Keratinocyte (primary cell): ENCODE data around the gene SLIT3. TPM values are rescaled to one million over a fixed set of nuclear protein-coding genes. Genes with fewer than 3 reads are reported as not detected.

Source experiments
- DNase-seq: peaks from one replicate; pipeline ENCODE4 v3.0.0-alpha.2; 2011; ENCODE audit warnings: low read depth, missing footprints, low spot score
- FAIRE-seq: peaks from 2 replicates; lab custom pipeline; 2011; peaks lifted over from hg19 to GRCh38; lab: Jason Lieb, UNC
- H2AFZ ChIP-seq: 2 replicates; pipeline ENCODE4 v1.6.0; 2012; ENCODE audit warnings: low read length, control low read depth, inconsistent platforms; ENCODE audit not compliant: control insufficient read depth
- H3K27ac ChIP-seq: 2 replicates; pipeline ENCODE4 v1.5.1; 2011; ENCODE audit warnings: low read length; ENCODE audit not compliant: control insufficient read depth, insufficient read depth
- H3K27me3 ChIP-seq: 3 replicates; pipeline ENCODE4 v1.6.0; 2011; ENCODE audit warnings: low read length; ENCODE audit not compliant: control insufficient read depth, insufficient read depth; ENCODE audit errors: extremely low read depth
- H3K36me3 ChIP-seq, 2 experiments: 2 replicates in 1 of 2; 3 replicates in 1 of 2; pipeline ENCODE4 v1.5.1; 2011; ENCODE audit warnings: low read length in 2 of 2, mild to moderate bottlenecking in 1 of 2; ENCODE audit not compliant: control insufficient read depth in 2 of 2, insufficient read depth in 2 of 2; ENCODE audit errors: extremely low read depth in 1 of 2
- H3K4me1 ChIP-seq: 3 replicates; pipeline ENCODE4 v1.5.1; 2011; ENCODE audit warnings: low read length; ENCODE audit not compliant: control insufficient read depth, insufficient read depth; ENCODE audit errors: extremely low read depth
- H3K4me2 ChIP-seq: 3 replicates; pipeline ENCODE4 v1.6.0; 2011; ENCODE audit warnings: low read depth, low read length; ENCODE audit not compliant: control insufficient read depth, insufficient read depth; ENCODE audit errors: extremely low read depth
- H3K4me3 ChIP-seq, 3 experiments: fragments of 200-600 bp in 1 of 3; sonication (generic) in 1 of 3; 2 replicates in 2 of 3; 3 replicates in 1 of 3; pipeline ENCODE4 v1.5.1; 2011 to 2016; ENCODE audit warnings: low read length in 3 of 3, mild to moderate bottlenecking in 3 of 3, control low read depth in 2 of 3, inconsistent platforms in 1 of 3, low read depth in 1 of 3, mixed read lengths in 1 of 3, mixed run types in 1 of 3, moderate library complexity in 1 of 3; ENCODE audit not compliant: control insufficient read depth in 2 of 3, insufficient read depth in 2 of 3; ENCODE audit errors: extremely low read depth in 1 of 3
- H3K79me2 ChIP-seq: 2 replicates; pipeline ENCODE4 v1.6.0; 2012; ENCODE audit warnings: low read length; ENCODE audit not compliant: control insufficient read depth, insufficient read depth
- H3K9ac ChIP-seq: 3 replicates; pipeline ENCODE4 v1.6.0; 2011; ENCODE audit warnings: low read length; ENCODE audit not compliant: control insufficient read depth, insufficient read depth; ENCODE audit errors: extremely low read depth
- H3K9me1 ChIP-seq: 3 replicates; pipeline ENCODE4 v1.6.0; 2011; ENCODE audit warnings: low read length; ENCODE audit not compliant: control insufficient read depth, insufficient read depth; ENCODE audit errors: extremely low read depth
- H3K9me3 ChIP-seq: 2 replicates; pipeline ENCODE4 v1.5.1; 2012; ENCODE audit warnings: low read depth, low read length; ENCODE audit not compliant: control insufficient read depth
- H4K20me1 ChIP-seq: 3 replicates; pipeline ENCODE4 v1.6.0; 2011; ENCODE audit warnings: low read length; ENCODE audit not compliant: control insufficient read depth, insufficient read depth; ENCODE audit errors: extremely low read depth
- EZH2 ChIP-seq: IDR thresholded peaks from one replicate; pipeline ENCODE4 v1.6.1; 2012; ENCODE audit warnings: inconsistent platforms, mild to moderate bottlenecking, low read length, moderate library complexity
- dilution Hi-C: fragments of 300-500 bp; cut with MboI; formaldehyde crosslinking; loops from one replicate; pipeline ENCODE4 v1.7.0; 2020; ENCODE audit warnings: low sequenced_read_pairs; ENCODE audit not compliant: extremely low pct_ligation_motif_present
- polyA plus RNA-seq, 5 experiments: library from polyadenylated mRNA; depleted of rRNA in 3 of 5; stranded (reverse) in 3 of 5; stranded (forward) in 1 of 5; unstranded in 1 of 5; fragments of >200 nt; gene quantifications; 1 replicate in 1 of 5; 2 replicates in 3 of 5; 3 replicates in 1 of 5; pipeline versions ENCODE4 v1.2.1 to v1.2.3, GENCODE V29; 2011 to 2012; ENCODE audit warnings: missing spikeins in 2 of 5, low read depth in 1 of 5, low replicate concordance in 1 of 5
- TF ChIP-seq, protein P1 (sequence below), 3 experiments: IDR thresholded peaks in 1 of 3; conservative IDR thresholded peaks in 1 of 3; optimal IDR thresholded peaks in 1 of 3; 2 replicates in 2 of 3; 3 replicates in 1 of 3; pipeline versions ENCODE3 to v1.5.1; 2011; ENCODE audit warnings: low read length in 3 of 3, mild to moderate bottlenecking in 3 of 3, moderate library complexity in 2 of 3, control low read depth in 1 of 3, inconsistent platforms in 1 of 3; ENCODE audit not compliant: insufficient read depth in 2 of 3; ENCODE audit errors: extremely low read depth in 1 of 3

The SLIT3 gene
- polyA plus RNA-seq, 1 donor (not counting 4 experiments of a cell fraction or from before 2014, with no cell fraction given): 2.4 TPM

DNA sequence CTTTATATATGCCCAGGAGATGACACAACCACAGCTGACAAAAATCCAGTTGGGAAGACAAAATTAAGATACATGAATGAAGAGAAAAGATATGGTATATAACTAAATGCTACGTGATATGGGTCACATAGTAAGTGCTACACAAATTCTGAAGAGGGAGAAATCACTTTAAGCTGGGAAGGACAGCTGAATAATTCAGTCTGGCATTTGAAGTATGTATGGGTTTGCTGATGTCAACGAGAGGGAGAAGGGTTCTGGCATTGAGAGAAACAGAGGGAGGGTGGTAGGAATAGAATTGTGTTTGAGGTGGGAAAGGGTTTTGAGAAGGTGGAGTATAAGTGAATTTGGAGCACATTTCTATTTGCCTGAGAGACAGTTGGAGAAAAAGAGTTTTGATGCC is 6.7 kb upstream of the SLIT3 start:
- H3K9me1 ChIP-seq: no peaks in the 10 kb centered on the region
- dilution Hi-C loops: no loop called here
- H3K27ac ChIP-seq: no peak overlapping the region
- H3K9me3 ChIP-seq: no peaks in the 10 kb centered on the region
- no peak for DNase-seq
- H3K36me3 ChIP-seq: no peaks in the 10 kb centered on the region
- no peak overlapping the region for H3K4me2 ChIP-seq
- H4K20me1 ChIP-seq: no peaks in the 10 kb centered on the region
- no peak overlapping the region for H3K4me3 ChIP-seq
- no peaks in the 10 kb centered on the region for H3K79me2 ChIP-seq
- no peak overlapping the region for H2AFZ ChIP-seq
- no peak for FAIRE-seq
- no peak overlapping the region for H3K9ac ChIP-seq
- TF ChIP-seq, protein P1, sequence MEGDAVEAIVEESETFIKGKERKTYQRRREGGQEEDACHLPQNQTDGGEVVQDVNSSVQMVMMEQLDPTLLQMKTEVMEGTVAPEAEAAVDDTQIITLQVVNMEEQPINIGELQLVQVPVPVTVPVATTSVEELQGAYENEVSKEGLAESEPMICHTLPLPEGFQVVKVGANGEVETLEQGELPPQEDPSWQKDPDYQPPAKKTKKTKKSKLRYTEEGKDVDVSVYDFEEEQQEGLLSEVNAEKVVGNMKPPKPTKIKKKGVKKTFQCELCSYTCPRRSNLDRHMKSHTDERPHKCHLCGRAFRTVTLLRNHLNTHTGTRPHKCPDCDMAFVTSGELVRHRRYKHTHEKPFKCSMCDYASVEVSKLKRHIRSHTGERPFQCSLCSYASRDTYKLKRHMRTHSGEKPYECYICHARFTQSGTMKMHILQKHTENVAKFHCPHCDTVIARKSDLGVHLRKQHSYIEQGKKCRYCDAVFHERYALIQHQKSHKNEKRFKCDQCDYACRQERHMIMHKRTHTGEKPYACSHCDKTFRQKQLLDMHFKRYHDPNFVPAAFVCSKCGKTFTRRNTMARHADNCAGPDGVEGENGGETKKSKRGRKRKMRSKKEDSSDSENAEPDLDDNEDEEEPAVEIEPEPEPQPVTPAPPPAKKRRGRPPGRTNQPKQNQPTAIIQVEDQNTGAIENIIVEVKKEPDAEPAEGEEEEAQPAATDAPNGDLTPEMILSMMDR (optimal IDR thresholded peaks at IDR 0.05 in 1 of 3, IDR thresholded peaks at IDR 0.05 in 1 of 3, conservative IDR thresholded peaks at IDR 0.05 in 1 of 3; ENCODE audit: extremely low read depth in 1 of 3, insufficient read depth in 2 of 3, low read length in 3 of 3): no peak
- TF ChIP-seq EZH2: no peak
- H3K27me3 ChIP-seq: no peaks in the 10 kb centered on the region
- H3K4me1 ChIP-seq: peaks cover 5% of the 10 kb centered on the region

DNA sequence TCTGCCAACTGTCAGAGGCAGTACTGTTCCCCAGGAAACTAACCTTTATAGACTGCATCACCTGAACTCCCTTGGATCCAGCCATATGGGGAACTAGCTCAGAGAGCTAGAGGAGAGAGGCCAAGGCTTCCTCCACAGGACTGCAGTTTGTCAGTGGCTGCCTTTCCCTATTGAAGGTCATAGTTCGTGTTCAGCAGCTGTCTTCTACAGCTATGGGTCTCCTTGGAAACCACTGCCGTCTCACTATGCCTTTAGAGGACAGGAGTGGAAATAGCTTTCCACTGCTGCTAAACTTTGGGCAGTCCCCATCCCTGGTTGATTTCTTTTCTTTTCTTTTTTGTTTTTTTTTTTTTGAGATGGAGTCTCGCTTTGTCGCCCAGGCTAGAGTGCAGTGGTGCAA is 4.4 kb upstream of the SLIT3 start:
- no peaks in the 10 kb centered on the region for H3K9me3 ChIP-seq
- H3K36me3 ChIP-seq: no peaks in the 10 kb centered on the region
- no peak overlapping the region for H3K4me3 ChIP-seq
- no peaks in the 10 kb centered on the region for H4K20me1 ChIP-seq
- DNase-seq: no peak
- peaks cover 1% of the 10 kb centered on the region for H3K27me3 ChIP-seq
- dilution Hi-C loops: no loop called here
- H3K4me2 ChIP-seq: no peak overlapping the region
- no peak for TF ChIP-seq EZH2
- TF ChIP-seq, protein P1 (optimal IDR thresholded peaks at IDR 0.05 in 1 of 3, IDR thresholded peaks at IDR 0.05 in 1 of 3, conservative IDR thresholded peaks at IDR 0.05 in 1 of 3; ENCODE audit: extremely low read depth in 1 of 3, insufficient read depth in 2 of 3, low read length in 3 of 3): no peak
- peaks cover 2% of the 10 kb centered on the region for H3K9me1 ChIP-seq
- FAIRE-seq: no peak
- no peaks in the 10 kb centered on the region for H3K79me2 ChIP-seq
- H2AFZ ChIP-seq: no peak overlapping the region
- H3K4me1 ChIP-seq: peaks cover 18% of the 10 kb centered on the region
- H3K27ac ChIP-seq: no peak overlapping the region
- no peak overlapping the region for H3K9ac ChIP-seq
